Peyer's patch (tissue), 4 donors: ENCODE measurements around the gene GREM2. TPM values are rescaled to one million over a fixed set of nuclear protein-coding genes. Genes with fewer than 3 reads are reported as not detected.

Source experiments
- DNase-seq, 3 donors: peaks; one replicate each; pipeline ENCODE4 v3.0.0-alpha.2; 2017 to 2019
- H3K27ac ChIP-seq, 4 donors: fragments of 200-600 bp; sonication (generic); one replicate each; pipeline ENCODE4 v1.5.1; 2016 to 2019
- H3K27me3 ChIP-seq, 2 donors: fragments of 200-600 bp; sonication (generic); one replicate each; pipeline ENCODE4 v1.5.1; 2019
- H3K36me3 ChIP-seq, 3 donors: fragments of 200-600 bp; sonication (generic); one replicate each; pipeline ENCODE4 v1.5.1; 2016 to 2019
- H3K4me1 ChIP-seq, 4 donors: fragments of 200-600 bp; sonication (generic); one replicate each; pipeline ENCODE4 v1.5.1; 2016 to 2019
- H3K4me3 ChIP-seq, 4 donors: fragments of 200-600 bp; sonication (generic); 1 replicate in 3 of 4; 2 replicates in 1 of 4; pipeline ENCODE4 v1.5.1; 2016 to 2019; ENCODE audit warnings: mild to moderate bottlenecking in 1 of 4
- H3K9me3 ChIP-seq, 4 donors: fragments of 200-600 bp; sonication (generic); one replicate each; pipeline ENCODE4 v1.5.1; 2016 to 2019; ENCODE audit warnings: mild to moderate bottlenecking in 1 of 4
- POLR2A ChIP-seq, 2 donors: fragments of 450-650 bp; IDR thresholded peaks; one replicate each; pipeline ENCODE4 v1.5.1; 2017; ENCODE audit warnings: antibody characterized with exemption in 2 of 2, mild to moderate bottlenecking in 2 of 2, moderate library complexity in 2 of 2
- total RNA-seq, 4 donors: library from RNA; depleted of rRNA; stranded (reverse); fragments of >200 nt; gene quantifications; one replicate each; pipeline ENCODE4 v1.1.0, GENCODE V29; 2016
- TF ChIP-seq, protein P1 (sequence below), 6 experiments: fragments of 450-650 bp in 4 of 6; fragments of 200-600 bp in 2 of 6; sonication (generic) in 1 of 6; IDR thresholded peaks; one replicate each; pipeline ENCODE4 v1.5.1; 2017 to 2019; ENCODE audit warnings: antibody characterized with exemption in 6 of 6, mild to moderate bottlenecking in 3 of 6, moderate library complexity in 1 of 6

Gene GREM2
- total RNA-seq, 4 donors from 2014 or later = 1.3 to 7.4 (median 3.2) TPM

DNA sequence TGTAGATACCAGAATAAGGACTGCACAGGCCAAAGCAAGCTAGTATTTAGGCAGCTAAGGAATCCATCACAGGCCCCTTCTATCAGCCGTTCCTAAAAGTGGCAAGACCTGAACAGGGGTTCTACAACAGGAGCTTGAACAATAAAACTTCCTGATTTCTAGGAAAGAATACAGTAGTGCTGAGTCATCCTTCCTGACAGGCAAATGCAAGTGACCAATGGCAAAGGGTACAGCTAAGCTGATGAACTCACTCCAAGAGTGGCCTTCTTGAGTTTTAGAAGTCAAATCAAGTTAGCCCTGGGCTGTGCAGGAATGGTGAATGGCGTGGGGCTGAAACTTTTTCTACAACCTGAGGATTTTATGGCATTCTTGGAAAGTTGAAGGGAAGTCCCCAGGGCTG lies 112.9 kb downstream of the GREM2 start:
- Histone ChIP-seq H3K9me3 (no peaks in the 10 kb centered on the region), H3K27me3 (no peaks in the 10 kb centered on the region), H3K4me3 (no peak overlapping the region), H3K27ac (no peak overlapping the region), H3K4me1 (no peaks in the 10 kb centered on the region), H3K36me3 (no peaks in the 10 kb centered on the region)
- no peak for DNase-seq
- TF ChIP-seq POLR2A (IDR thresholded peaks at IDR 0.05) = no peak
- TF ChIP-seq, protein P1, sequence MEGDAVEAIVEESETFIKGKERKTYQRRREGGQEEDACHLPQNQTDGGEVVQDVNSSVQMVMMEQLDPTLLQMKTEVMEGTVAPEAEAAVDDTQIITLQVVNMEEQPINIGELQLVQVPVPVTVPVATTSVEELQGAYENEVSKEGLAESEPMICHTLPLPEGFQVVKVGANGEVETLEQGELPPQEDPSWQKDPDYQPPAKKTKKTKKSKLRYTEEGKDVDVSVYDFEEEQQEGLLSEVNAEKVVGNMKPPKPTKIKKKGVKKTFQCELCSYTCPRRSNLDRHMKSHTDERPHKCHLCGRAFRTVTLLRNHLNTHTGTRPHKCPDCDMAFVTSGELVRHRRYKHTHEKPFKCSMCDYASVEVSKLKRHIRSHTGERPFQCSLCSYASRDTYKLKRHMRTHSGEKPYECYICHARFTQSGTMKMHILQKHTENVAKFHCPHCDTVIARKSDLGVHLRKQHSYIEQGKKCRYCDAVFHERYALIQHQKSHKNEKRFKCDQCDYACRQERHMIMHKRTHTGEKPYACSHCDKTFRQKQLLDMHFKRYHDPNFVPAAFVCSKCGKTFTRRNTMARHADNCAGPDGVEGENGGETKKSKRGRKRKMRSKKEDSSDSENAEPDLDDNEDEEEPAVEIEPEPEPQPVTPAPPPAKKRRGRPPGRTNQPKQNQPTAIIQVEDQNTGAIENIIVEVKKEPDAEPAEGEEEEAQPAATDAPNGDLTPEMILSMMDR (IDR thresholded peaks at IDR 0.05) = no peak

DNA sequence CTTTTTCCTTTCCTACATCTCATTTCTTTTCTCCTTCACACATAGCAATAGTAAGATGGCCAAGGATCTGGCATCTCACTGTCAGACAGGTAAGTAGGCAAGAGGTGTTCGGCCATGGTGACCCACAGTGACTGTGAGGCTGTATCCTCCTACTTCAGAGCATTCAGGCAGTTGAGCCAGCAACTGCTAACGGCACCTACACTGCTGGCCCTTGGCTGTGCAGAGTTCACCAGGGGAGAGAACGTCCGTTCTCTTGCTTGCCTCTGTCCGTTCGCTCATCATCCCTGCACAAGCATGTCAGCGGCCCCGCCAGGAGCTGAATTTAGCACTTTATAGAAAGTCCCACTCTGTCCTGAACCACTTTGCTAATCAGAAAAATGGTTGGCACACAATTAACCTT lies 113.6 kb downstream of the GREM2 start:
- Histone ChIP-seq H3K36me3 (no peaks in the 10 kb centered on the region), H3K9me3 (peaks cover 0 to under 1% (median 0%) of the 10 kb centered on the region in 4 donors), H3K4me3 (no peak overlapping the region), H3K27ac (no peak overlapping the region), H3K27me3 (no peaks in the 10 kb centered on the region), H3K4me1 (no peaks in the 10 kb centered on the region)
- DNase-seq = no peak
- TF ChIP-seq POLR2A (IDR thresholded peaks at IDR 0.05) = no peak
- TF ChIP-seq, protein P1 (IDR thresholded peaks at IDR 0.05) = no peak

DNA sequence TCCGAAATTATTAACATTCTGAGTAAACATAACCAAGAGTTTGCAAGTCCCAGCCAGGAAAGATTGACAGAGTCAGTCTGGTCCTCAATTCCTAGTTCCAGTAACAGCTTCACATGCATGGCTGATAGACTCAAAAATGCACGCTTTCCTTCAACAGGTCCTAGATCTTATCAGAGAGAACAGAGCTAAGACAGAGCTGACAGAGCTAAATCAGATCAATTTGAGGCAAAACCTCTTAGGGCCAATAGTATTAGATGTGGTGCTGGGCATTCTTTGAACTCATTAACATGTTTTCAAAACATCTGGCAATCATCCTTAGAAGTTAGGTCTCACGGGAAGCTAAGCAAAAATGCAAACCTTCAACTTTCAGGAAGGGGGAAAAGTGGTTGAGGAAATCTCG lies 114.0 kb downstream of the GREM2 start:
- Histone ChIP-seq H3K9me3 (peaks cover 0 to 3% (median 0%) of the 10 kb centered on the region in 4 donors), H3K4me3 (no peak overlapping the region), H3K4me1 (no peaks in the 10 kb centered on the region), H3K27me3 (no peaks in the 10 kb centered on the region), H3K27ac (no peak overlapping the region), H3K36me3 (no peaks in the 10 kb centered on the region)
- no peak for DNase-seq
- TF ChIP-seq POLR2A (IDR thresholded peaks at IDR 0.05) = no peak
- TF ChIP-seq, protein P1 (IDR thresholded peaks at IDR 0.05) = no peak

DNA sequence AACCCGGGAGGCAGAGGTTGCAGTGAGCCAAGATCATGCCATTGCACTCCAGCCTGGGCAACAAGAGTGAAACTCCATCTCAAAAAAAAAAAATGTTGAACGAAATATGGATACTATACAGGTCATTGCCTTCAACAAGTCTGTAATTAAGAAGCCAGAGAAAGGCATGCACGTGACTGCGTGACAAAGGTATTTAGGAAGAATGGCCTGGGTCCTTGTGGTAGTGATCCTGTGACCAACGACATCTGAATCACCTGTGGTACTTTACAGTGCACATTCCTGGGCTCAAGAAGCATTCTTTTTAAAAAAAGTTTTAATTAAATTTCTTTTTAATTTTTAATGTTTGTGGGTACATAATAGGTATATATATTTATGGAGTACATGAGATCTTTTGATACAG lies 115.0 kb downstream of the GREM2 start:
- Histone ChIP-seq H3K27me3 (no peaks in the 10 kb centered on the region), H3K9me3 (peaks cover 0 to 3% (median 0%) of the 10 kb centered on the region in 4 donors)

DNA sequence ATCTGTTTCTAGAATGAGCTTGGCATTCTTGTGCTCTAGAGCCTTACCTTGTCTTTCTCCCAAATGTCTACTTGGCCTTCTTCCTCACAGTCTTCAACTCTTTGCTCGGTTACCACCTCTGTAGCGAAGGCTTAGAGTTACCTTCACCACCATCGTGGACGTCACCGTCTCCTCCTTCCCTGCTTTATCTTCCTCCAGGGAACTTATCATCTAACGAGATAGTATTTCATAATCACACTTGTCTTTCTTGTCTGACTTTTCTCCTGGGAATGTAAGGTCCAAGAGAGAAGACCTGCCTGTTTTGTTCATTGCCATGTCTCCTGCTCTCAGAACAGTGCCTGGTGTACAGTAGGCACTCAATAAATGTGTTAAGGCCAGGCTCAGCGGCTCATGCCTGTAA lies 115.6 kb downstream of the GREM2 start:
- Histone ChIP-seq H3K4me3 (no peak overlapping the region), H3K27ac (no peak overlapping the region), H3K36me3 (no peaks in the 10 kb centered on the region), H3K4me1 (no peaks in the 10 kb centered on the region), H3K9me3 (peaks cover 0 to 3% (median 0%) of the 10 kb centered on the region in 4 donors), H3K27me3 (no peaks in the 10 kb centered on the region)
- no peak for TF ChIP-seq POLR2A (IDR thresholded peaks at IDR 0.05)
- TF ChIP-seq, protein P1 (IDR thresholded peaks at IDR 0.05) = no peak
- no peak for DNase-seq

More for the DNA sequence above, 115.0 kb downstream of the GREM2 start:
- Histone ChIP-seq H3K27ac (no peak overlapping the region), H3K4me1 (no peaks in the 10 kb centered on the region), H3K4me3 (no peak overlapping the region), H3K36me3 (no peaks in the 10 kb centered on the region)
- no peak for DNase-seq
- TF ChIP-seq POLR2A (IDR thresholded peaks at IDR 0.05) = no peak
- TF ChIP-seq, protein P1 (IDR thresholded peaks at IDR 0.05) = no peak

- Histone ChIP-seq H3K27me3 (no peaks in the 10 kb centered on the region), H3K36me3 (no peaks in the 10 kb centered on the region), H3K27ac (no peak overlapping the region), H3K9me3 (peaks cover 0 to 3% (median 0%) of the 10 kb centered on the region in 4 donors), H3K4me3 (no peak overlapping the region), H3K4me1 (no peaks in the 10 kb centered on the region)
- no peak for DNase-seq
- TF ChIP-seq, protein P1 (IDR thresholded peaks at IDR 0.05) = no peak
- TF ChIP-seq POLR2A (IDR thresholded peaks at IDR 0.05) = no peak
Observed at GRCh38 chr1:240495601-240496000, 116.4 kb downstream of the GREM2 start.
